ENCODE results near the gene FBXO10.
"Not testable (repeated sequence)": the region's sequence is repeated elsewhere in the genome, so short reads cannot be mapped to it uniquely, and the experiment has no call there.

The FBXO10 gene

DNA sequence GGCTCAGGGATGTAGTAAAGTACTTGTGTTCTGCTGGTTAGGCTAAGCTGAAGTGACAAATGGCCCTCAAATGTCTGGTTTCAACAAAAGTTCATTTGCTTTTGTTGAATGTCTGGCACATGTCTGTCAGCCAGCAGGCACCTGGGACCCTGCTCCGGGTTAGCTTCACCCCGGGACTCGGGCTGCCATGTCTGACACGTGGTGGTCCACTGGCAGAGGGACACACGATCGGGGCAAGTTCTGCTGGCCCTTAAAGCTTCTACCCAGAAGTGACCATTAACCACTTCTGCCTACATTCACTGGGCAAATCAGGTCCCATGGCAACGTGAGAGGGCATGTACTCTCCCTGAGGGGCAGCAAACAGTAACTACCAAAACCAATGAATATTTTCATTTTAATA is 66.6 kb downstream of the FBXO10 start:
- no peak for DNase-seq

DNA sequence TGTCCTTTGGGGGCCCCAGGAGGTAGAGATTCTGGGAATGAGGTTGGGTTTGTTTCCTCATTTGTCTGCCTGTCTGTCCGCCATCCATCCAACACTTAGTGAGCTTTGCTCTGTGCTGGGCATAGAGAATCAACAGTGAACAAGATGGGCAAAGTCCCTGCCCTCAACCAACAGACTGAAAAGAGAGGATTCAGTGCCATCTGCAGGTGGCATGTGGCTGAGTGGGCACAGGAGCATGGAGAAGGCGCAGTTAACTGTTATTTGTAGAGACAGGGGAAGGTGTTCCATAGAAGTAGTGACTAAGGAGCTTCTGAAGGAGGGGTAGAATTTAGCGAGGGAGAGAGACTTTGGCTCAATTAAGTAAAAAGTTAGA is 67.4 kb downstream of the FBXO10 start:
- no peak for DNase-seq

DNA sequence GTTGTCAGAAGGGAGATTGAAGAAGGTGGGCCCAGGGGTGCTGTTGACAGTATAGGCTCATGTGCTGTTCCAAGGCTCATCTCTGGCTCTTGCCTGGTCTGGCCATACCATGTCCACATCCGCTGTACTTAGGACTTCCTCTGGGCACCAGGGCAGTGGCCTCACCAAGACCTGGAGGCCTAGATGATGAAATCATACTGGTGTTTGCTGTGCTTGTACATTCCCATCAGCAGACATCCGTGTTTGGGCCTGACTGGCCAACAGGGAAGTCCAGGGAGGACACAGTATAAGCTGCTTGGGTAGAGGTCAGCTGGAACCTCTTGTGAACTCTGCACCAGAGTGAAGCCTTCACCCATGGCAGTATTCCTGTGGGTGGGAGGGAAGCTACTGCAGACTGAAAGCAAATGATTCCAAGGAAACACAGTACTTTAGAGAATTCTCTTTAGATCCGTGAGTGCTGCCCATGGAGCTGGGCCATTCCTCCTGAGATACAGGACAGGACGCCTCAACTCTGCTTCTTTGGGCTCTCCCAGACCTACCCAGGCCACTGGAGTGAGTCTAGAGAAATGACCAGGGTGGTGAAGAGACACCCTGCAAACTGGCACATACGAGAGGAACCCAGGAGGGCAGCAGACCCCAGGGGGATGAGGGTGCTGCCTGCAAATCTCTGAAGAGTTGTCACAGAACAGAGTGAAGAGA is 67.9 kb downstream of the FBXO10 start:
- no peak for DNase-seq

GRCh38 chr9:37507566-37508134 is 68.5 kb downstream of the FBXO10 start:
- DNase-seq, result no peak

DNA sequence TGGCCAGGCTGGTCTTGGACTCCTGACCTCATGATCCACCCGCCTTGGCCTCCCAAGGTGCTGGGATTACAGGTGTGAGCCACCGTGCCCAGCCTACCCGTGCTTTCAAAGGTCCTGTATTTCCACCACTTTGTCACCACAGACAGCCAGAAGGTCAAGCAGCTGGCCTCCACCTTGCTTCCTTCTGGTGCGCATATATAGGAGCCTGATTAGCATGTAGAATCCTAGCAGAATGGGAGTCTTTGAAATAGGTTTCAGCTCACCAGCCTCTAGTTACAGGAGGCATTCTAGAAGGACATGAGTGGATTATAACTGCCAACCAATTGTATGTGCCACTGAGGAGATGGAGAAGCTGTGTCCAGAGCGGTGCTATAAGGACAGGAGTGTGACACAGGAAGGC is 71.6 kb downstream of the FBXO10 start:
- no peak for DNase-seq

- DNase-seq, result no peak
Measured at GRCh38 chr9:37503736-37504135, 72.4 kb downstream of the FBXO10 start.

- no peak for DNase-seq
Measured at GRCh38 chr9:37501957-37502596, 74.1 kb downstream of the FBXO10 start.

GRCh38 chr9:37499297-37499696 is 76.9 kb downstream of the FBXO10 start:
- no peak for DNase-seq

DNA sequence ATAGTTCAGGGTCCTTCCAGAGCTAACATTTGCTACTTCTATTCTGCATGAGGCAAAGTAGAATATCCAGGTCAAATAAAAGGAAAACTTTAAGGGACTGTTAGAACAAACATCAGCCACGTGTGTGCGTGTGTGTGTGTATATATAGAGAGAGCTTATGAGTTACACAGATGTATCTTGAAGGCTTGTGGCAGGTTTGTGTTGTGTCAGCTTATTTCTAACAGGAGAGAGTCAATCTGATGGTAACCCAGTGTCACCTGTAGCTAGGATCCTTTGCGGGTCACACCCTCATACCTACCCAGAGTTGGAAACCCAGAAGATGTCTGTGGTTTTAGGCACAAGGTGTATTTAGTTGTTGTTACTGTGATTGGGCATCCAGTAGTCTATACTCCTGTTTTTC is 77.7 kb downstream of the FBXO10 start:
- DNase-seq, result no peak

DNA sequence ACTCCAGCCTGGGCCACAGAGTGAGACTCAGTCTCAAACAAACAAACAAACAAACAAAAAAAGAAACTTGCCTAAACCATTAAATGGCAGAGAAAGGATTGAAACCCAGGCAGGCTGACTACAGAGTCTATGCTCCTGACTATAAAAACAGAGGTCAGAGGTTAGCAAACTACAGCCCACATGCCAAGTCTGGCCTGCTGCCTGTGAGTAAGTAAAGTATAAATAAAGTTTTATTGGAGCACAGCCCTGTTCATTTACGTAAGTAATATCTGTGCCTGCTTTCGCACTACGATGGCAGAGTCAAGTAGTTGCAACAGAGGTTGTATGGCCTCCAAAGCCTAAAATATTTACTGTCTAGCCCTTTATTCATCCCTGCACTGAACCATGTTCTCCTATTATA is 78.9 kb downstream of the FBXO10 start:
- DNase-seq, result no peak

DNA sequence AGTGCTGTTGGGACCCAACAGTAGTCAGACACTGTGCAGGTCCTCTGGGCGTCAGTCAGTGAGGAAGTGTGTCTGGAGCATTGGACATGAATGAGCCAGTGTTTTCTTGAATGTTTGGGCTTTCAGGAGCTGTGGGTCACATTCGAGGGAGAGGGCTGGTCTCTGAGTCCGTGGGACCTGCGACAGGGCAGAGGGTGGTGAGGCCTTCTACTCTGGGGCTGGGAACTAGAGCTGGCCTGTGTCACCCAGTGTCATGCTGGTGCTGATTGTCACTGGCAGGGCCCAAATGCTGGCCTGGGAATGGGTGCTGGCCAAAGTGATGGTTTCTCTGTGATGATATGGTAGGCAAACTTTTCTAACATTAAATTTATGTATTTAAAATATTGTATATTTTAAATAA is 80.2 kb downstream of the FBXO10 start:
- DNase-seq, result no peak

DNA sequence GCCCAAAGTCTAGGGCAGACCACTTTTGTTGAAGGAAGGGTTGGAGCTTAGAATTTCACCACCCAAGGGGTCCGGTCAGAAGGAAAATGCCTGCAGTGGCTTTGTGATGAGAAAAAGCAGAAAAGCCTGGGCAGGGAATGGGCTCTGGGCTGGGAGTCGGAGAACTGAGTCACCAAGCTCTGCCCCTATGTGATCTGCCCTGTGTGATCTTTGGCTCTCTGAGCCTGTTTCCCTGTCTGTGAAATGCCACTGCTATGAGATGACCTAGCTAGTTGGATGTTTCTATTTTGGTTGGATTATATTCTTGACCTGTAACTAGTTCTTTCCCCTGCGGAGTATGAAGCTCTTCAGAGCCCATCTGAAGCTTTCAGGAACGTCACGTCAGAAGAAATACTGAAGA is 80.6 kb downstream of the FBXO10 start:
- no peak for DNase-seq

- no peak for DNase-seq
Measured at GRCh38 chr9:37491939-37492338, 84.2 kb downstream of the FBXO10 start.

DNA sequence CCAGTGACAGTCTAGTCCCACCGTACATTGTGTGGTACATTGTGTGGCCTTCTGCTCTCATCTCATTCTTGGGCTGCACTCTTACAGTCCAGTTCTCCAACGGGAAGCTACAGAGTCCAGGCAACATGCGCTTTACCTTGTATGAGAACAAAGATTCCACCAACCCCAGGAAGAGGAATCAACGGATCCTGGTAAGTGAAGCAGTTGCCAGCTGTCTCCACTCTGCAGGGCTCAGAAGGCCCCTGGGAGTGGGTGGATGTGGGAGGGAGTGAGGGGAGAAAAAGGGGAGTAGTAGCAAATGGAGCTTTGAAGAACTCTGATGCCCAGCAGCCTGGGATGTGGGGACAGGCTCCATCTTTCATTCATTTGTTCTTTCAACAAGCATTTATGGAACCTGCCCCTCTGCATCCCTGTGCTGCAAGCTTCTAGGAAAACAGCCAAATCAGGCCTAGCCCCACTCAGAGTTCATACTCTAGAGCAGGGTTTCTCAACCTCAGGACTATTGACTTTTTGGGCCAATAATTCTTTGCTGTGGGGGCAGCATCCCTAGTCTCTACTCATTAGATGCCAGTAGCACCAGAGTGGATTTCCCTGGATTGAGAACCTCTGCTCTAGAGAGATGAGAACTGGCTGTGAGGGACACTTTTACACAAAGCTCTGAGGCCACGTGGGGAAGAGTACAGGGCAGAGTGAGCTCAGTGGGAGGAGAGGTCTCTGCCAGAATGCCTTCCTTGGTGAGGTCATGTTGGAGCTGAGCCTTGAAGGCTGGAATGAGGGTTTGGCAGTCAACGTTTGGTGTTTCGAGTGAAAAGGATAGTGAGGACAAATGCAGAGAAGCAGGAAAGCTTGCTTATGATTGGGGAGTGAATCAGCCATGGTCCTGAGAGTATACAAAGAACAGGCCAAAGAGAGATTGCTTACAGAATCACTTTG is 89.3 kb downstream of the FBXO10 start:
- peak; percentile 82 for DNase-seq

- no peak for DNase-seq
Measured at GRCh38 chr9:37486256-37486615, 89.9 kb downstream of the FBXO10 start.

- DNase-seq, result peak; percentile 86
Measured at GRCh38 chr9:37485389-37486255, 90.6 kb downstream of the FBXO10 start, which contains the start of gene POLR1E. TSS of gene POLR1E (plus strand) at chr9:37485948. CDS start at chr9:37486048, 100 bp downstream.

GRCh38 chr9:37480759-37481158 is 95.4 kb downstream of the FBXO10 start:
- DNase-seq, result no peak

DNA sequence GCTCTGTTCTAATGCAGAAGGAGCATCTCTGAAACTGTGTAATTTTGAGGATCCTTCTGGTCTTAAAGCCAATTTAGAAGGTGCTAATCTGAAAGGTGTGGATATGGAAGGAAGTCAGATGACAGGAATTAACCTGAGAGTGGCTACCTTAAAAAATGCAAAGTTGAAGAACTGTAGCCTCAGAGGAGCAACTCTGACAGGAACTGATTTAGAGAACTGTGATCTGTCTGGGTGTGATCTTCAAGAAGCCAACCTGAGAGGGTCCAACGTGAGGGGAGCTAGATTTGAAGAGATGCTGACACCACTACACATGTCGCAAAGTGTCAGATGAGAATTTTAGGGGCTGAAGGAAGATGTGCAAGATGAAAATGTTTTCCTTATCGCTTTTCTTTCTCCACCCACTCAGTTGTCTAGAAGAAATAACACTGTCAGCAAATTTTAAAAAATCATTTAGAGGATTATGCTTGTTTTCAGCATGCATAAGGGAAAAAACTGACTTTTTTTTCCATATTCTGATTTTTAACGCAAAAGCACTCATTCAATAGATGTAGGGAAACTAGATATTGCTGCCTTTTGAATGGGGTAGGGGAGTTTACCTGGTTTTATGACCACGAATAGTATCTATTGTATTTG is 98.1 kb downstream of the FBXO10 start:
- not testable (repeated sequence) for DNase-seq

DNA sequence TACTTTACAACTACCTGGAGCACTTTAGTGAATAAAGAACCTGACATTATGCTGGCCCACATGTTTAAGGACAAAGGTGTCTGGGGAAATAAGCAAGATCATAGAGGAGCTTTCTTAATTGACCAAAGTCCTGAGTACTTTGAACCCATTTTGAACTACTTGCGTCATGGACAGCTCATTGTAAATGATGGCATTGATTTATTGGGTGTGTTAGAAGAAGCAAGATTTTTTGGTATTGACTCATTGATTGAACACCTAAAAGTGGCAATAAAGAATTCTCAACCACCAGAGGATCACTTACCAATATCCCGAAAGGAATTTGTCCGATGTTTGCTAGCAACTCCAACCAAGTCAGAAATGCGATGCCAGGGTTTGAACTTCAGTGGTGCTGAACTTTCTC is 98.7 kb downstream of the FBXO10 start:
- DNase-seq, result not testable (repeated sequence)

DNA sequence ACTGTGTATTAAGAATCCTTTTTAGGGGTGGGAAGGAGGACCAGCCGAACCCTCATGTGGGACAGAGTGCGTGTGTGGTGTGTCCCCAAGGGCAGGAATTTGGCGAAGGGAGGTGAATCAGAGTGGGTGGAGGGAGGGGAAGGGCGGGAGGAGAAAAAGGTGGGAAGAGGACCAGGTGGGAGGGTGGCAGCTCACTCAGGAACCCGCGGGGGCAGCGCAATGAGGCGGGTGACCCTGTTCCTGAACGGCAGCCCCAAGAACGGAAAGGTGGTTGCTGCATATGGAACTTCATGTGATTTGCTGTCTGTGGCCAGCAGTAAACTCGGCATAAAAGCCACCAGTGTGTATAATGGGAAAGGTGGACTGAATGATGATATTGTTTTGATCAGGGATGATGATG is 99.2 kb downstream of the FBXO10 start:
- no peak for DNase-seq

DNA sequence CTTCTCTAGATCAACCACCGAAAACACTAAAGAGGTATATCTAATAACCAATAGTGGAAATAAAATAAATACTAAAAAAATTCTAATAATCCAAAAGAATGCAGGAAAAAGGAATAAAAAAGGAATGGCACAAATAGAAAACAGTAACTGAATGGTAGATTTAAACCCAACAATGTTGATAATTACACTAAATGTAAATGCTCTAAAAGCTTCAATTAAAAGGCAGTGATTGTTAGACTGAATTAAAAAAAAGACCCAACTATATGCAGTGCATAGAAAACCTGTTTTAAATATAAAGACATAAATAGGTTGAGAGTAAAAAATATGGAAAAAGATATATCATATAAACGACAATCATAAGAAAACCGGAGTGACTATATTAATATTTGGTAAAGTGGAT is 101.7 kb downstream of the FBXO10 start:
- DNase-seq, result no peak

GRCh38 chr9:37473982-37474381 is 102.2 kb downstream of the FBXO10 start:
- not testable (repeated sequence) for DNase-seq
